Liver (tissue), 9 donors: ENCODE data around the gene RFNG. TPM values are rescaled to one million over a fixed set of nuclear protein-coding genes. Genes with fewer than 3 reads are reported as not detected.

Experiments used
- DNase-seq: peaks from one replicate; pipeline ENCODE4 v3.0.0-alpha.2; 2017; ENCODE audit warnings: low spot score
- H3K27ac ChIP-seq, 2 donors: one replicate each; pipeline ENCODE4 v1.7.0; 2013; ENCODE audit warnings: inconsistent platforms in 2 of 2, low read length in 2 of 2, control low read depth in 1 of 2, low read depth in 1 of 2, mild to moderate bottlenecking in 1 of 2
- H3K27me3 ChIP-seq, 4 donors: one replicate each; pipeline versions ENCODE4 v1.6.1 to v1.7.0; 2013; ENCODE audit warnings: low read length in 3 of 4, inconsistent platforms in 1 of 4, mild to moderate bottlenecking in 1 of 4, moderate library complexity in 1 of 4; ENCODE audit not compliant: control insufficient read depth in 4 of 4, insufficient read depth in 4 of 4
- H3K36me3 ChIP-seq, 4 donors: one replicate each; pipeline versions ENCODE4 v1.6.1 to v1.7.0; 2013; ENCODE audit warnings: low read length in 3 of 4, mild to moderate bottlenecking in 3 of 4, low read depth in 1 of 4, moderate library complexity in 1 of 4; ENCODE audit not compliant: control insufficient read depth in 4 of 4, insufficient read depth in 3 of 4
- H3K4me1 ChIP-seq, 4 donors: one replicate each; pipeline versions ENCODE4 v1.6.1 to v1.7.0; 2013; ENCODE audit warnings: low read length in 3 of 4, mild to moderate bottlenecking in 3 of 4, moderate library complexity in 1 of 4; ENCODE audit not compliant: control insufficient read depth in 4 of 4, insufficient read depth in 4 of 4
- H3K4me3 ChIP-seq, 3 donors: one replicate each; pipeline versions ENCODE4 v1.6.1 to v1.7.0; 2013; ENCODE audit warnings: low read length in 3 of 3, control low read depth in 1 of 3, low read depth in 1 of 3, mild to moderate bottlenecking in 1 of 3
- H3K9ac ChIP-seq, 2 donors: one replicate each; pipeline ENCODE4 v1.7.0; 2013; ENCODE audit warnings: low read length in 2 of 2, mild to moderate bottlenecking in 2 of 2, moderate library complexity in 2 of 2, control low read depth in 1 of 2, low read depth in 1 of 2
- H3K9me3 ChIP-seq, 4 donors: one replicate each; pipeline versions ENCODE4 v1.6.1 to v1.7.0; 2013; ENCODE audit warnings: low read length in 3 of 4; ENCODE audit not compliant: control insufficient read depth in 4 of 4
- CTCF ChIP-seq: fragments of 150-350 bp; IDR thresholded peaks from 2 replicates; pipeline ENCODE4 v1.5.1; 2017; ENCODE audit warnings: improper control_type of control experiment, low read depth, low read length; ENCODE audit not compliant: missing input control
- FOXA1 ChIP-seq: IDR thresholded peaks from 2 replicates; pipeline ENCODE4 v1.6.1; 2016; ENCODE audit warnings: antibody characterized with exemption
- FOXA2 ChIP-seq: IDR thresholded peaks from 2 replicates; pipeline ENCODE4 v1.6.1; 2016; ENCODE audit warnings: antibody characterized with exemption
- GABPA ChIP-seq, 2 donors: IDR thresholded peaks in 1 of 2; conservative IDR thresholded peaks in 1 of 2; 2 replicates each; pipeline ENCODE4 v1.6.1; 2016; ENCODE audit warnings: antibody characterized with exemption in 2 of 2, mild to moderate bottlenecking in 1 of 2, moderate library complexity in 1 of 2
- HNF4A ChIP-seq, 2 donors: conservative IDR thresholded peaks; 2 replicates each; pipeline ENCODE4 v1.6.1; 2016; ENCODE audit warnings: antibody characterized with exemption in 2 of 2, mild to moderate bottlenecking in 2 of 2
- HNF4G ChIP-seq: IDR thresholded peaks from 2 replicates; pipeline ENCODE4 v1.6.1; 2016; ENCODE audit warnings: antibody characterized with exemption
- MAX ChIP-seq: IDR thresholded peaks from 2 replicates; pipeline ENCODE4 v1.6.1; 2016; ENCODE audit warnings: antibody characterized with exemption
- RAD21 ChIP-seq, 2 donors: IDR thresholded peaks; 2 replicates each; pipeline ENCODE4 v1.6.1; 2016; ENCODE audit warnings: antibody characterized with exemption in 2 of 2, mild to moderate bottlenecking in 2 of 2
- REST ChIP-seq: IDR thresholded peaks from 2 replicates; pipeline ENCODE4 v1.6.1; 2016; ENCODE audit warnings: antibody characterized with exemption, mild to moderate bottlenecking
- RXRA ChIP-seq, 2 donors: IDR thresholded peaks; 2 replicates each; pipeline ENCODE4 v1.6.1; 2017 to 2018; ENCODE audit warnings: antibody characterized with exemption in 2 of 2, mild to moderate bottlenecking in 1 of 2
- SP1 ChIP-seq: IDR thresholded peaks from 2 replicates; pipeline ENCODE4 v1.6.1; 2018; ENCODE audit warnings: antibody characterized with exemption, mild to moderate bottlenecking
- TAF1 ChIP-seq: conservative IDR thresholded peaks from 2 replicates; pipeline ENCODE4 v1.6.1; 2016; ENCODE audit warnings: antibody characterized with exemption, mild to moderate bottlenecking
- ZBTB33 ChIP-seq: IDR thresholded peaks from 2 replicates; pipeline ENCODE4 v1.6.1; 2016; ENCODE audit warnings: antibody characterized with exemption
- WGBS: extraction: QIAGEN DNeasy Blood & Tissue Kit; methylation state at CpG from one replicate; pipeline ENCODE4 v1.1.7; 2013; 5-methylcytosine and 5-hydroxymethylcytosine counted together
- polyA plus RNA-seq, 2 donors: library from polyadenylated mRNA; stranded (reverse) in 1 of 2; unstranded in 1 of 2; fragments of 200-250 nt in 1 of 2; fragments of >200 nt in 1 of 2; fragmentation: Nextera tagmentation in 1 of 2; extraction: Ambion mirVana in 1 of 2; gene quantifications; one replicate each; pipeline versions ENCODE4 v1.2.1 to v1.2.3, GENCODE V29; 2013 to 2015
- total RNA-seq, 2 donors: library from RNA; depleted of rRNA; stranded (reverse); fragments of >200 nt; gene quantifications; one replicate each; pipeline ENCODE4 v1.2.3, GENCODE V29; 2014
- donor health status: healthy.
- donor health status: healthy.
- donor health status: healthy.
- donor health status: healthy.
- donor health status: healthy.

Gene RFNG
- total and polyA plus RNA-seq, 4 donors = 15.0 to 36.0 (median 23.4) TPM

- Histone ChIP-seq H3K4me1 (peaks cover 4 to 28% (median 18%) of the 10 kb centered on the region in 4 donors), H3K36me3 (peaks cover 0 to 2% (median 0%) of the 10 kb centered on the region in 4 donors)
- TF ChIP-seq TAF1 = no peak
- TF ChIP-seq RAD21 (IDR thresholded peaks at IDR 0.05) = no peak
- TF ChIP-seq FOXA1 = no peak
Measured at GRCh38 chr17:82016875-82017459, 34.6 kb downstream of the RFNG start.

GRCh38 chr17:82016061-82016874 lies 35.3 kb downstream of the RFNG start:
- no peak overlapping the region for H3K4me3 ChIP-seq
- WGBS = 94% methylated on average over 28 of the region's 28 CpGs
- no peak for TF ChIP-seq RAD21 (IDR thresholded peaks at IDR 0.05)
- no peak for TF ChIP-seq FOXA1
- no peak for TF ChIP-seq ZBTB33
- peaks cover under 1 to 21% (median 11%) of the 10 kb centered on the region in 4 donors for H3K4me1 ChIP-seq
- no peaks in the 10 kb centered on the region for H3K9me3 ChIP-seq
- peaks cover 0 to 5% (median 2%) of the 10 kb centered on the region in 4 donors for H3K36me3 ChIP-seq
- no peak overlapping the region for H3K27ac ChIP-seq
- no peaks in the 10 kb centered on the region for H3K27me3 ChIP-seq
- H3K9ac ChIP-seq = no peak overlapping the region
- DNase-seq = no peak

More at GRCh38 chr17:82016875-82017459, 34.6 kb downstream of the RFNG start:
- WGBS = 90% methylated on average over 24 of the region's 24 CpGs
- Histone ChIP-seq H3K27me3 (no peaks in the 10 kb centered on the region), H3K9me3 (no peaks in the 10 kb centered on the region), H3K4me3 (no peak overlapping the region), H3K27ac (no peak overlapping the region), H3K9ac (no peak overlapping the region)
- DNase-seq = no peak

GRCh38 chr17:82015311-82015971 lies 36.2 kb downstream of the RFNG start:
- Histone ChIP-seq H3K4me1 (peaks cover 0 to 13% (median 5%) of the 10 kb centered on the region in 4 donors), H3K4me3 (no peak overlapping the region), H3K9me3 (no peaks in the 10 kb centered on the region), H3K27ac (no peak overlapping the region), H3K9ac (no peak overlapping the region), H3K27me3 (no peaks in the 10 kb centered on the region), H3K36me3 (peaks cover 0 to 7% (median 3%) of the 10 kb centered on the region in 4 donors)
- DNase-seq = no peak
- WGBS = 90% methylated on average over 24 of the region's 24 CpGs
- TF ChIP-seq ZBTB33 (no peak), GABPA (IDR thresholded peaks at IDR 0.05 in 1 of 2, conservative IDR thresholded peaks at IDR 0.05 in 1 of 2) (no peak), TAF1 (no peak), RXRA (IDR thresholded peaks at IDR 0.05) (no peak), HNF4G (no peak), HNF4A (conservative IDR thresholded peaks at IDR 0.05) (no peak), CTCF (no peak), SP1 (no peak), FOXA2 (no peak), REST (no peak), RAD21 (IDR thresholded peaks at IDR 0.05) (no peak), MAX (no peak), FOXA1 (no peak)
